ENCODE results near the gene CHMP1A.
A peak's percentile ranks its signal among the peaks of the same experiment; 100 is the strongest.
"Not testable (repeated sequence)": the region's sequence is repeated elsewhere in the genome, so short reads cannot be mapped to it uniquely, and the experiment has no call there.

Gene CHMP1A

DNA sequence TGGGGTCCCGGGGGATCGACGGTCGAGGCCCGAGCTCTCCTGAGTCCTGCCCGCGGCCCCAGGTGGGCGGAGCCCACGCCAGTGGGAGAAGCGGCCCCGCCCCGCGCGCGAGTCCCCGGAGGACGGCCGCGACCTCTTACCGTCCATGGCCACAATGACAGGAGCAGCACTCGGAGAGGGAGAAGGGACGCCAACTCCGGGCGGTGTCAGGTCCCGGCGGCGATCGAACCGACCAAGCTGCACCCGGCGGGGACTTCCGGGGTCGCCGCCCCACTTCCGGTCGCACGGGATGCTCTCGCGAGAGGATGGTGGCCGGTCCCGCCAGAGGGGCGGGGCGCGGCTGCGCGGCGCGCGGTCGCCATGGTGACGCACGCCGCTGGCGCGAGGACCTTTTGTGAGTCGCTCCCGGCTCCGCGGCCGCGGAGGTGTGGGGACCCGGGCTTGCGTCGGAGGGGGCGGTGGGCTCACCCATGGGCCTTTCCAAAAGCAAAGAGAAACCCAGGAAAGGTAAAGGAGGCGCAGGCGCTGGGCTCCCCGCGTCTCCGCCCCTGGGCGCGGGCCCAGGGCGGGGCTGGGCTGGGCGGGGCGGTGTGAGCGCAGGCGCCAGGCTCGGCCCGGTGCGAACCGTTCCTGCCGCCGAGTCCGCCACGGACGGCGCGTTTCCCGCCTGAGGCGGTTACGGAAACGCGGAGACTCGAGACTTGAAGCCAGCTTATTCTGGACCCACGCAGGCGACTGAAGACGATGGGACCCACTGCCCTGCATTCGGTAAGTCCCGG is at the start of gene CHMP1A, which contains the start of gene SPATA33:
Gene CHMP1A, minus strand, starts transcription at position 267 of the 779 bp plus-strand sequence. Its CDS starts 120 bp downstream, at position 147.
Gene SPATA33, plus strand, starts transcription at position 395 of the 779 bp plus-strand sequence. Its CDS starts 76 bp downstream, at position 471.
- DNase-seq: peak; percentile 95

GRCh38 chr16:89706518-89707260 is 49.2 kb upstream of the CHMP1A start:
- DNase-seq: no peak

DNA sequence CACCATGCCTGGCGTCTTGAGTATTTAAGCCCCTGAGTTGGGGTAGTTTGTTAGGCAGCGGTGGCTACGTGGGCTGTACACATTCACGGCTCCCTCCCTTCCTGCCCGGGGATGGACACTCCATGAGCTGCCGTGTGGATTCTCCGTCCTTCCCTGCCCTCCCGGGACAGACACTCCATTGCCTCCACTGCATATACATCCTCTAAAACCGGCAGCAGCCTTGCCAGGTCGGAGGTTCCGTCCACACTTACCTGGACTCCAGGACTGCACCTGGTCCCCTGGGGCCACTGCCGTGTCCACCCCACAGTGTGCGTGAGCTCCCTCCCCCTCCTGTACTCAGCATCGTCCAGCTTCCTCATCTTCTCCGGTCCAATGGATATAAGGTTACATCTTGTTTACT is 47.5 kb upstream of the CHMP1A start:
- DNase-seq: no peak

- DNase-seq: no peak
These were observed 46.8 kb upstream of the CHMP1A start for GRCh38 chr16:89704281-89704680.

GRCh38 chr16:89701425-89702406 is 44.2 kb upstream of the CHMP1A start, which contains the start of gene SPATA2L:
Gene SPATA2L, minus strand, starts transcription at chr16:89701705. Its CDS starts 473 bp downstream, at chr16:89701232.
- peak; percentile 93 for DNase-seq

- DNase-seq: peak; percentile 31
These were observed 43.3 kb upstream of the CHMP1A start for GRCh38 chr16:89700649-89701424.

GRCh38 chr16:89700100-89700648 is 42.7 kb upstream of the CHMP1A start:
- peak; percentile 100 for DNase-seq

- DNase-seq: not testable (repeated sequence)
These were observed 42.2 kb upstream of the CHMP1A start for GRCh38 chr16:89699629-89700099.

DNA sequence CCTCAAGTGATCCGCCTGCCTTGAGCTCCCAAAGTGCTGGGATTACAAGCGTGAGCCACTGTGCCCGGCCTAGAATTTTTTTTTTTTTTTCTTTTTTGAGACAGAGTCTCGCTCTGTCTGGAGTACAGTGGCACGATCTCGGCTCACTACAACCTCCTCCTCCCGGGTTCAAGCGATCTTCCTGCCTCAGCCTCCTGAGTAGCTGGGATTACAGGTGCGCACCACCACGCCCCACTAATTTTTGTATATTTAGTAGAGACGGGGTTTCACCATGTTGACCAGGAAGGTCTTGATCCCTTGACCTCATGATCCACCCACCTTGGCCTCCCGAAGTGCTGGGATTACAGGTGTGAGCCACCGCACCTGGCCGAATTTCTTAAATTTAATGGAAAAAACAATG is 41.2 kb upstream of the CHMP1A start:
- not testable (repeated sequence) for DNase-seq

DNA sequence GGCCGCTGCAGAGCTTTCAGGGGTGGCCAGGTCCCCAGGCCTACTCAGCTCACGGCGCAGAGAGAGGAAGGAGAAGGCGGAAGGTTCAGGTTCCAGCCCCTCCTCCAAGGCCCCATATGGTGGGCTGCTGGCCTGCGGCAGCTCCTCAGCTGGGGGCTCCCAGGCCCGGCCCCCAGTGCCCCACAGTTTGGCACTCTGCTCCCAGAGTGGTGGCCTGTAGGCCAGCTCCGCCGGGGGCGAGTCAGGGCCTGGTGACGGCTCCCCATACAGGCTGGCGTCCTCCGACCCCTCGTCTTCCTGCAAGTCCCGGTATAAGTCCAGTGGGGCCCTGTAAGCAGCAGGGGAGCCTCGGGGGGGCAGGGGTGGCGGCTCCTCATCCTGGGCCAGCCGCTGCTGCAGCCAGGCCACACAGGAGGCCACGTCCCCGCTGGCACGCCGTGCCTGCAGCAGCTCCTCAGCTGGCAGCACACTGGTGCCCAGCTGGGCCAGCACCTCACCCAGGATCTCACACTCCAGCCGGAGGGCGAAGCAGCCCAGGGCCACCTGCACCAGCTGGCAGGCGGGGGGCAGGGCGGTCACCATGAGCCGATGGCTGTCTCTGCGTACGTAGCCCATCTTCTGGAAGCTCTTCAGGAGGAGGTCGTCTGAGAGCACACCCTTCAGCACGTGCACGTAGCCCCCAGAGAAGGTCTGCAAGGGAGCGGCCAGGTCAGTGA is 40.3 kb upstream of the CHMP1A start:
- no peak for DNase-seq

DNA sequence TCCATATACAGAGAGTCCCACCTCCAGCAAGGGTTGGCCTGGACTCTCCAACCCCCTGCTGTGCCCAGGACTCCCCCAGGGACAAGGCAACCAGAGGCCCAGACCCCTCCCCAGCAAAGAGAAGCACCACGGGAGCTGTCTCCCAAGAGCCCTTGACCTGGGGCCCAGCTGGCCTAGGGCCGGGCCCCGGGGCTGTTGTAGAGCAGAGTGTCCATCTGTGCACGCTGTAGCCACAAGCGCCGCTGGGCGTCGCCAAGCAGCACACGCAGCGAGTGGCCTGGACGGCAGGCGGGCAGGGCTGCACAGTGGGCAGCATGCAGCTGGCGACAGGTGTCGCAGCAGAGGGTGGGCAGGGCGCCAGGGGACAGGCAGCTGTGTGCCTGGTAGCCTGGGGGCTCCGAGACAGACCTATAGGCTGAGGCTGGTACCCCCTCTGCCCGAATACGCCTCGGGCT is 39.7 kb upstream of the CHMP1A start:
- no peak for DNase-seq

GRCh38 chr16:89696670-89697128 is 39.2 kb upstream of the CHMP1A start:
- DNase-seq: no peak

GRCh38 chr16:89695875-89696669 is 38.6 kb upstream of the CHMP1A start:
- DNase-seq: no peak

- DNase-seq: no peak
These were observed 37.8 kb upstream of the CHMP1A start for GRCh38 chr16:89695086-89695874.

- DNase-seq: not testable (repeated sequence)
These were observed 37.2 kb upstream of the CHMP1A start for GRCh38 chr16:89694784-89695085.

DNA sequence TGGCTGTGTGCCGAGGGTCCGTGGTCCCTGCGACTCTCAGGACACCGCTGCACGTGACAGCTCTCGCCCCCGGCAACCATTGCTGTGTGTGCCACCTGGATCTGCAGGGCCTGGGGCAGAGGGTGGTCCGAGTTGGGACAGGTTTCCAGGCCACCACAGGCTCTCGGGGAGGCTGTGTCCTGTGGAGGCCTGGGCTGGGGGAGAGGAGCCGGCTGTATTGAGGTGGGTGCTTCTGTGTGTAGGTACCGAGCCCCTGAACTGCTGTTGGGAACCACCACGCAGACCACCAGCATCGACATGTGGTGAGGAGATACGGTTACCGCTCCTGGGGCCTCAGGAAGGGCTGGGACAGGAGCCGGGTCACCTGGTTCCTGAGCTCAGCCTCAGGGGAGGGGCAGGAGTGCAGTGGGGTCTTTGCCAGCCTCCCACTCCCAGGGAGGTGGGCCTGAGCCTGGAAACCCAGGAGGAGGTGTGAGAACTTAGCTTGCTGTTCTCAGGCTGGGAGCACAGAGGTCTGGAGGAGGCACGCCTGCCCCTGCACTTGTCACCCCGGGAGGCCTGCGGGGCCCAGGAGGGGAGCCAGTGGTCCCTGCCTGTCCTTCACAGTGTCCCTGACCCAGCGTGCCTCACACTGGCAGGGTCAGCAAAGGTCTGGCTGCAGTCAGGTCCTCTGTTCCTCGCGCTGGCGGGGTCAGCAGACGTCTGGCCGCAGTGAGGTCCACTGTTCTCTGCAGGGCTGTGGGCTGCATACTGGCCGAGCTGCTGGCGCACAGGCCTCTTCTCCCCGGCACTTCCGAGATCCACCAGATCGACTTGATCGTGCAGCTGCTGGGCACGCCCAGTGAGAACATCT is 36.6 kb upstream of the CHMP1A start:
- DNase-seq: no peak

DNA sequence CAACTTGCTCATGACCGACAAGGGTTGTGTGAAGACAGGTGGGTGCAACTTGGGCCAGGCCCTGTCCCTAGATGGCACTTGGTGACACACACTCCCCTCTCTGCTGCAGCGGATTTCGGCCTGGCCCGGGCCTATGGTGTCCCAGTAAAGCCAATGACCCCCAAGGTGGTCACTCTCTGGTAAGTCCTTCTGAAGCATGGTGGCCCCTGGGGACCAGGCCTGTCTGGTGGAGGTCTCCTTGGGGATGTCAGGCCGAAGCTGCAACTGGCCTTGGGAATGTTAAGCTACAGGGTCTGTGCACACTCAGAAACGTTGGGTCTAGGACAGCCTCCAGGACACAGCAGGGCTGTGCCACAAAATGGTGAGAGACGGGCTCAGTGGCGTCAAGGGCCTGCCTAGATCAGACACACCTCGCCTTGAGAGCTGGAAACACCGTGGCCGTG is 35.8 kb upstream of the CHMP1A start:
- no peak for DNase-seq
